GM18951 (cell line): ENCODE measurements around the gene CTDSPL.

ENCODE experiments used
- POLR2A ChIP-seq: IDR thresholded peaks from 4 replicates; pipeline ENCODE4 v1.6.1; 2011; ENCODE audit warnings: mild to moderate bottlenecking; ENCODE audit not compliant: insufficient read length, insufficient read depth; ENCODE audit errors: extremely low read depth
- in situ Hi-C: fragments of 300-500 bp; cut with MboI; formaldehyde crosslinking; loops from one replicate; pipeline ENCODE4 v1.12.0; 2022; ENCODE audit warnings: low sequenced_read_pairs, mixed read lengths, inconsistent platforms; ENCODE audit not compliant: unreplicated experiment

Gene CTDSPL

DNA sequence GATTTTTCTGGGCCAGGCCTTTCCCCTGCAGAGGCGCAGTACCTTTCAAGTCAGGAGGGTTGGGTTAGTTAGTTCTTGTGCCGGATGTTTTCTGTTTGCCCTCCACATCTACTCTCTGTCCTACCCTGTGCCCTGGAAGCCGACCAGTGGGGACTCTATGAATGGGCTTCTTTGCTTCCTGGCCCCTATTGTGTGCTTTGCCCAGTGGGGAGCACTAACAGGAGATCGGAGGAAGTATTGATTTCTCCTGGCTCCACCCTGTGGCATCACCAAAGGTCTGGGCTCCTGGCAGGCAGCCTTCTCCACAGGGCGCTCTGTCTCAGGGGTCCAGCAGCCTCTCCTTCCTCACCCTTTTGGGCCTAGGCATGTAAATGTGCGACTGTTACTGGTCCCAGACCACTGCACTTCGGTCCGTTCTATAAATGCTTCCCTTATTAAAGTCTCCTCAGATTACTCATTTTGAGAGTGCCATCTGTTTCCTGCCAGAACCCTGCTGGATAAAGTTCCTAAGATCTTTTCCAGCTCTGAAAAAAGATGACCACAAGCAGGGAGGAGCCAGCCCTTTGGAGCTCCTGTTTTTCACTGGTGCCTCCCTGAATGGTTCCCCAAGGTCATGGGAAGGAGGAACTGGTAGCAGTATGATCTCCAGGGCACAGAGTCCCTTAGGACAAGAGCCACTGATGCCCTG, 44.5 kb downstream of the CTDSPL start:
- in situ Hi-C loops: no loop called here
- no peak for TF ChIP-seq POLR2A

DNA sequence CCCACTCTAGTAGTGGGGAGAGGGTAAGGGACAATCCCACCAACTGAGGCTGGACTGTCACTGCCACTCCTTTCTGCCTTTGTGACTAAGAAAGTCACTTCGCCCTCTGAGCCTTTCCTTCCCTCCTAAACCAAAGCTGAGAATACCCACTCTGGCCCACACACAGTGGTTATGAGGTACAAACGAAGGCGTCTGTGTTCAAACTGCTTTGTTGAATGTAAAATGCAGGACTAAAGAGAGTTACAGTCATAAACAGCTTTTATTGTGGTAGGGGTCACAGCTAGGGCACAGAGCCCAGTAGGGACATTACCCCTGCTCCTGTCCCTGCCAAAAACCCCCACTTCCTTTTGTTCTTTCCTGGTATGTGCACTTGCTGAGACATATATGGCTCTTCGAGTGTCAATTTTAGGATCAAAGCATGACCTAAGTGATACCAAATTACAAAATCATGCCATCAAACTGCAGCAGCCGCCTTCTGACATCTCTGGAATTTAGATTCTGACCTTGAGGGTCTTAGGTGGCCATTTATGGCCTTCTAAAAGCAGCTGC, 45.1 kb downstream of the CTDSPL start:
- no peak for TF ChIP-seq POLR2A
- in situ Hi-C loops: no loop called here

DNA sequence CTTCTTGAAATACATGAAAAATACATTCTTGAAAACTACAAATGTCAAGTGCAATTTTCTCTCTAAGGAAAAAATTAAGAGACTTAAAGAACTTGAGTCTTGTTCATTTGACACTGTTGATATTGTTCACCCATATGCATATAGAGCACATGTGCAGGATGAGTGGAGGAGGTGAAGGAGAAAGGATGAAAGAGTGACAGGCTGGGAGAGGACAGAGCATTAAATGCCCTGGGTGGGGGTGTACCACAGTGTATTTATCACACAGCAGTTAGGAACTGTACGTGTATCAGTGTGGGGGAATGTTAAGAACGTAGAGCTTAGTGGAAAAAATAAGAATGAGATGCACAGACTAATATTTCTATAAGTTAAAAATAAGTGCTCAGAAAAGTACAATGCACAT, 45.7 kb downstream of the CTDSPL start:
- in situ Hi-C loops: no loop called here
- no peak for TF ChIP-seq POLR2A

DNA sequence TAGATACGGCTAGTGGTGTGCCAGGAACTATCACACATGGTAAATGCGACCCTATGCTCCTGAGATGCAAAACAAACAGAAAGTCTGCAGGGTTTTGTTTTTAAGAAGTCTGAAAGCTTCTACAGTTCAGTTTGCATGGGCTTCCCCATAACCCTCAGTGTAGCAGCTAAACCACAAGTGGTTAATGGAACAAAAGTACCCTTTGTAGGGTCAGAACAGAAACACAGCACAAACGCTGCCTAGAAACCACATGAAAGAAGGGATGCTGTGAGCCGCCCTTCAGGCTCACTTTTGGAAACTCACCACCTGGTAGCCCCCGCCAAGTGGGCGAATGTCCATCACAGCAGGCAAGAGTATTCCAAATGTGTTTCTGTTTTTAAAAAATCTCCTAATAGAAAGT, 46.2 kb downstream of the CTDSPL start:
- no peak for TF ChIP-seq POLR2A
- in situ Hi-C loops: no loop called here

DNA sequence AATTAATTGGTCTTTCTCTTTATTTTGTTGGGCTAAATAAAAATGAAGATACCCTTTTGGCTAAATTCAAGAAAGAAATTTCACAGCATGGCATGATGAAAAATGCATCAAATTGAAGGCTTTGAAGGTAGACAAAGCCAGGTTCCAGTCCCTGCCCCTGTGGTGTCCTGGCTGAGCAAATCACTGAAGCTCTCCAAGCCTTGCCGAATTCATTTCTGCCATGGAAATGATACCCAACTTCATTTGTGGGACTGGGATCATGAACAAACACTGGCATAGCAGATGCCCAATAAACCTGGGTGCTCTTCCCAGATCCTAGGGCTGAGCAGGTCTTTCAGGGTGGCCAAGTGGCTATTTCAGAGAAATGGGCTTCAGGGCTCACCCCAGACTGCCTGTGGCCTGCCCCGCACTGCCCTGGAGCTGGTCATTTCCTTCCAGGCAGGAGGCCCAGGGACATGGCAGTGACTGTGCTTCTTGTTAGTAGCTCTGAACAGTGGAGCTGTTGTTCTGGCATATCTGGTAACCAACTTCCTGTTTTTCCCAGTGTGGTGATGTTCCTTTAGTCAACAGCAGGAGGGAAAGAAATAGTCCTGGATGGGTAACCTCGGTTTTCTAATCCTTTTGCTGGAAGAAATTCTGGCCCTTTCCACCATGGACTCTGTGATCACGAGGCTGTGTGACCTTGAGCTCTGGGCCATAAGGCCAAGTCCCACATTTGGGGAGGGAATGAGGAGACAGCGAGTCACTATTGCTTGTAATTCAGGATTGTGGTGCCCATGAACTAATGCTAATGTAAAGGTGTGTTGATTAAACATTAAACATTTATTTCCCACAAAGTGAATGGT, 47.6 kb downstream of the CTDSPL start:
- no peak for TF ChIP-seq POLR2A
- in situ Hi-C loops: no loop called here

DNA sequence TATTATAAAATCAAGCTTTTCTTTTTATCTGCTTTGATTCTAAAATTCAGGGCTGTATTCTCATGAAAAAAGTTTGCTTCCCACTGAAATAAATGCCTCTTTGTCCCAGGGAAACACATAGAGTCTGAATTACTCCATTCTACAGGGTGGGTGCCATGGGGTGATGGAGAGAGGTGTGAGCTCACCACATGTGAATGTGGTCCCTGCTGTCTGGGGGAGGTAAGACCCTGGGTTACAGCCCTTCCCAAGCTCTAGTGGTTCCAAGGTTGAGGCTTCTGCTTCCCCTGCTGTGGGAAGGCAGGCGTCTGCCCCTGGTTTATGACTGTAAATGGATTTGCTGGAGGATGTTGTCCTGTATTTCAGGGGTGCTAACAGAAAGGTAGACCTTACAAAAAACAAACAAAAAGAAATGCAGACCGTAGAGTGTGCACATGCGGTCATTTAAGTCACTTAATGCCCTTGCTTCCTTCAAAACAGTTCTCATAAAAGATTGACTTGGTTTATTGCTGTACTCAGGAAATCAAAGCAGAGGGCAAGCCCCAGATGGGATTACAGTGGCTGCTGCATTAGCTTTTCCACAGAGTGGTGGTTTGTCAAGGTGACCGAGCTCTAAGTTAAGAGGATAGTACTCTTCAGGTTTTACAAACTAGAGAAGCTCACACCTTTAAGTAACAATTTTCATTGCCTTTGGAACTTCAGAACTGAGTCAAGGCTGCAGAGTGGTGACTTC, 49.2 kb downstream of the CTDSPL start:
- in situ Hi-C loops: no loop called here
- TF ChIP-seq POLR2A: no peak

DNA sequence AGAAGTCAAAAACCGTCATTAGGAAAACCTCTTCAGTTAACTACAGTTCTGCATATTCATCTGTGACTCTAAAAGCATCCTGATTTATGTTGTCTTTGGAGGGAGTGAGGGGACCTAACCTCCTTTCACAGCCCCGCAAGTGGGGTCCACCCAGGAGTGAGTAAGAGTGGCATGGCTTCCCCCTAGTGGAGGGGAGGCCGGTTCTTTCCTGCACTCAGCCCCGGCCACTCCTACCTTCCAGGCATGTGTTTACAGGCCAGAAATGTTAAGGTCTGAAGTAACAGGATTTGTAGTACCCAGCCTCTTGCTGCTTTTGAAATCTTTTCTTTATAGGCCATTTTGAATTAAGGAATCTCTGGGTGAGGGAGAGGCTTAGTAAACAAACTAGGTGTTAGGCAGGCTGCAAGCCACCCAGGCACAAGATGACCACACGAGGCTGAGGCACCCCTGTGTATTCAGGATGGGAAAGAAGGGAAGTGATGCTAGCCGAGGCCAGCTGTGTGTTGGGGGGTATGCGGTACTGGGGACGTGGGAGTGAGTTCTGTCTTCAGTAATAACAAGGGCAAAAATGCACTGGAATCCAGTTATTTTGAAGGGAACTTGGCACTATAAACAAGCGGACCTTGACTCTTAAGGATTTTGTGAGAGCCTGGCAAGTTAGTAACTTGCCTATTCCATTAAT, 50.5 kb downstream of the CTDSPL start:
- in situ Hi-C loops: no loop called here
- no peak for TF ChIP-seq POLR2A

DNA sequence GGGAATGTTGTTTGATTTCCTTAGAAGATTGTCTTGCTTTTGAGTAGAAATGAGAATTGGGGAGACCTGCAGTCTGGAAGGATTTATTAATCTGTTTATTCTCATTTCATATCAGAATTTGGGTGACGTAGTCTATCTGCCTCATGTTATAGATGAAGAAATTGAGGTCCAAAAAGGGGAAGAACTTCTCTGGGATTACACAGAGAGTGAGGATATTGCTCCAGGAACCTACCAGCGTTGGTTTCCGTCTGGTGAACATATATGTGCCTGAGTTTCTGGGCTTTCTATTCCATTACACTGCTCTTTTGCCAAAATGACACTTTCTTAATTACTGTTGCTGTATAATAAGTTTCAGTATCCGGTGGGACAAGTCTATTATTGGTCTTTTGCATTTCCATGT, 51.8 kb downstream of the CTDSPL start:
- in situ Hi-C loops: no loop called here
- TF ChIP-seq POLR2A: no peak

DNA sequence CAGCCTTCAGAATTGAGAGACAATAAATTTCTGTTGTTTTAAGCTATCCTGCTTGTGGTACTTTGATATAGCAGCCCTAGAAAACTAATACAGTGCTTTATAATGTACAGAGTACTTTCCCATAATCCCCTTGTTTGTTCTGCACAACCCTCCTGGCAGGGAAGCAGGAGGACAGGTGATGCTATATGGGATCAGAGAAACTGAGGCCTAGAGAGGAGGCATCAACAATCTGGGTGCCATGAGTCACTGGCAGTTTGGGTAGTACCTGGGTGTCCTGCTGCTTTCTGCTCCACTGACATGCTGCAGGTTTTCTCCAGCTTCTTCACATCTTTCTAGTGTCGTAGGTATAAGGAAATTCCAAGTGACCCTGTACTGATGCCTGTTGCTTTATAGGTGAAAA, 55.0 kb downstream of the CTDSPL start:
- in situ Hi-C loops: no loop called here
- no peak for TF ChIP-seq POLR2A

DNA sequence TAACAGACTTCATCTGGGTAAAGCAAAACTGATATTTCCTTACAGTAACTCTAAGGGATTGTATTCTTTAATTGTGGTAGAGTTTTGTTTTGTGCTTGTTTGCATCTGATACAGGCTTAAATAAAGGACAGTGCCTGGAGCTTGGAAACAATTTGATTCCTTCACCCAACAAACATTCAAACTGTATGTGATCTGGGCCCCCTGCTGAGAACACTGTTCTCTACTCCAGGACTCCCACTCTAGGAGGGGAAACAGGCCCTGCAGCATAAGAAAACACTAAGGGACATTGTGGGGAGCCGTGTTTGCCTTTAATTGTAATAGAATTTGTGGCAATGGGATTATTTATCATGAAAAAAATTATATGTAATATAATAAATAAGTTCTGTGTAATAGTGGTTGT, 56.9 kb downstream of the CTDSPL start:
- TF ChIP-seq POLR2A: no peak
- in situ Hi-C loops: no loop called here

DNA sequence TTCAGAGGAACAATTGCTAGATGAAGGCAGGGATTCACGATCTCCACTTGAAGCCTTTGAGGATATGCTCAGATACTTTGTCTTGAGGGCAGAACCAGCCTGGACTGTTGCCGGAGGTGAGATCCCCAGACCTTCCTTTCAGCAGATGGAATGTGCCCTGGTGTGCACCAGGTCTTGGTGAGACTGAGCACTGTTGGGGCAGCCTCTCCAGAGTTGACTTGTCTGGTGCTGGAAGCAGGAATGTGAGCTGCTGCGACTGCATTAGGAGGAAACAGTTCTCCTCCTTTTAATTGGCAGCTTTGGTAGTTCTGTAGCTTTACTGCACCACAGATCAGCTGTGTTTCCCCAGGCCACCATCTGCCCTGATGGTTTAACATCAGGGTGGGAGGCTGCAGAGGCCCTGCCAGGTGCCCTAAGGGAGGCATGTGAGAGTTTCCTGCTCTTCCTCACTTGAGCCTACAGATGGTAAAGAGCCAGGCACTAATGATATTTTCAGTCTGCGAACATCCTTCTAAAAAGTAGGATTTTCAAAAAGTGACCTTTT, 58.5 kb downstream of the CTDSPL start:
- TF ChIP-seq POLR2A: no peak
- in situ Hi-C loops: no loop called here

DNA sequence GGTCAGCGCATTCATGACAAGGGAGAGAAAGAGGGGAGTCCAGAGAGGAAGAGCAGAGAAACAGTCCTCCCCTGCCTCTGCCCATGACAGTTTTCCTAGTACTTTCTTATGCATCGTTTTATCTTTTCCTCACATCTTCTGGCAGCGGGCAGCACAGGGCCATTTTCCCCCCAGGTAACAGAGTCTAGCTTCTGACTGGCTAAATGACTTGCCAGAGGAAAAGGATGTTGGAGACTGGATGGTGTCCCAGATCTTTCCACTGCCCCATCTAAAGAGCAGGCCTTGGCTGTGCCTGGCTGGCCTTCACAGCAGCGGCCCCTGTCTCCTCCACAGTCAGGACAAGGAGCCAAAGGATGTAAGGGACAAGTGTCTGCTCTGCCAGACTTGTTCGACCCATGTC, 59.3 kb downstream of the CTDSPL start:
- in situ Hi-C loops: no loop called here
- no peak for TF ChIP-seq POLR2A

DNA sequence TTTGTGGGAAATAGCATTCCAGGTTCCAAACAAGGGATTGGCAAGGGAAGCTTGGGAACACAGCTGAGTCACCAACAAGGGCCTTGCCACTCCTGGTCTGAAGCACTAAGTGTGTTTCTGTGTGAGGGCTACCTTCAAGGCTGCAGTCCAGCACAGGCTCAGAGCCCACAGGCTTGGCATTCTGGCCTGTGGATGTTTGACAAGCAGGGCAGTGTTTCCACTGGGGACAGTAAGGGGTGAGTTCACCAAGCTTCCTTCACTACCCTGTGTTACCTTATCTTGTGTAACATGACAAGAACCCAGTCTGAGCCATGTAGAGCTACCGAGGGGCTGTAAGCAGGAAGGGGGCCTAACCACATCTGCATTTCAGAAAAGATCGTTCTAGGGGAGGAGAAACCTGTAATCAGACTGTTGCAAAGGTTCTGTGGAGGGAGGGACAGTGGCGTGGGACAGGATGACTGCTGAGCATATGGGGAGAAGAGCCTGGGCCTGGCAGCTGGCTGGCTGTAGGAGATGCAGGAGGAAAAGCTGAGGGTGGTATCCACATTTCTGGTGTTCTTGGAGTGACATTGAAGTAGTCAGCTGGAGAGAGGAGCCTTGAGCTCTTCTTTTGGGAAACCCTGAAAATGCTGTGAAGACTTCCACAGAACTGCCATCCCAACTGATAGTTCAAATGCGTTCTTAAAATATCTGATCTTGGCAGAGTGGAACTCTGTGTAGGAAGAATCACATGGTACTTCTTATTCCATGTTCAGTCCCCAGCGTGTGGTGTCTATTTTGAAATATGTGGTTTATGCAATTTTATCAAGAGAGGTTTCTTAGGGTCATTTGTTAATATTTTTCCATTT, 61.3 kb downstream of the CTDSPL start:
- no peak for TF ChIP-seq POLR2A
- in situ Hi-C loops: no loop called here
